Neural progenitor cell (in vitro differentiated cells): ENCODE measurements around the gene CENPX. TPM values are rescaled to one million over a fixed set of nuclear protein-coding genes. Genes with fewer than 3 reads are reported as not detected.

ENCODE experiments used
- DNase-seq: peaks from one replicate; pipeline ENCODE4 v3.0.0-alpha.2; 2016; ENCODE audit warnings: low spot score
- H2AFZ ChIP-seq: fragments of 200-600 bp; sonication (generic); replicated peaks from 2 replicates; pipeline ENCODE4 v1.6.1; 2016; ENCODE audit warnings: antibody characterized with exemption
- H3F3A ChIP-seq: fragments of 200-600 bp; sonication (generic); 2 replicates; pipeline ENCODE4 v1.6.1; 2016; ENCODE audit warnings: antibody characterized with exemption, low read depth
- H3K27ac ChIP-seq: fragments of 200-600 bp; sonication (generic); 2 replicates; pipeline ENCODE4 v1.5.1; 2016; ENCODE audit warnings: mild to moderate bottlenecking
- H3K27me3 ChIP-seq: fragments of 200-600 bp; sonication (generic); 2 replicates; pipeline ENCODE4 v1.6.1; 2016; ENCODE audit warnings: mild to moderate bottlenecking, moderate library complexity
- H3K36me3 ChIP-seq: fragments of 200-600 bp; sonication (generic); 2 replicates; pipeline ENCODE4 v1.5.1; 2016
- H3K4me1 ChIP-seq: fragments of 200-600 bp; sonication (generic); 2 replicates; pipeline ENCODE4 v1.6.1; 2016; ENCODE audit warnings: mixed run types
- H3K4me2 ChIP-seq: fragments of 200-600 bp; sonication (generic); 2 replicates; pipeline ENCODE4 v1.6.1; 2016
- H3K4me3 ChIP-seq: fragments of 200-600 bp; sonication (generic); 2 replicates; pipeline ENCODE4 v1.5.1; 2016
- H3K79me2 ChIP-seq: fragments of 200-600 bp; sonication (generic); 2 replicates; pipeline ENCODE4 v1.6.1; 2016; ENCODE audit warnings: low read depth
- H3K9ac ChIP-seq: fragments of 200-600 bp; sonication (generic); 2 replicates; pipeline ENCODE4 v1.6.1; 2016
- H3K9me3 ChIP-seq: fragments of 200-600 bp; sonication (generic); 2 replicates; pipeline ENCODE4 v1.5.1; 2016; ENCODE audit warnings: low read depth
- H4K20me1 ChIP-seq: fragments of 200-600 bp; sonication (generic); 2 replicates; pipeline ENCODE4 v1.6.1; 2016; ENCODE audit warnings: low read depth
- H3K27ac Mint-ChIP-seq: 3 replicates; pipeline ENCODE4 v1.8.0; 2021; ENCODE audit warnings: mixed read lengths
- H3K27me3 Mint-ChIP-seq: 2 replicates; pipeline ENCODE4 v1.8.0; 2022; ENCODE audit warnings: low read depth, mild to moderate bottlenecking, inconsistent platforms, moderate library complexity, mixed read lengths; ENCODE audit not compliant: insufficient read depth
- H3K36me3 Mint-ChIP-seq: 3 replicates; pipeline ENCODE4 v1.8.0; 2021; ENCODE audit warnings: mixed read lengths
- H3K4me1 Mint-ChIP-seq: 3 replicates; pipeline ENCODE4 v1.8.0; 2021; ENCODE audit warnings: mixed read lengths
- H3K4me3 Mint-ChIP-seq: 3 replicates; pipeline ENCODE4 v1.8.0; 2021; ENCODE audit warnings: mild to moderate bottlenecking, moderate library complexity, mixed read lengths
- H3K9me3 Mint-ChIP-seq: 3 replicates; pipeline ENCODE4 v1.8.0; 2020; ENCODE audit warnings: mixed read lengths
- CTCF ChIP-seq: fragments of 200-600 bp; sonication (generic); IDR thresholded peaks from 2 replicates; pipeline ENCODE4 v1.5.1; 2017; ENCODE audit warnings: antibody characterized with exemption, mild to moderate bottlenecking
- EZH2 ChIP-seq: fragments of 200-600 bp; sonication (generic); IDR thresholded peaks from 2 replicates; pipeline ENCODE4 v1.6.1; 2017; ENCODE audit warnings: antibody characterized with exemption, mild to moderate bottlenecking, moderate library complexity
- EZH2phosphoT487 ChIP-seq: fragments of 200-600 bp; sonication (generic); IDR thresholded peaks from 2 replicates; pipeline ENCODE4 v1.6.1; 2017; ENCODE audit warnings: antibody characterized with exemption
- total RNA-seq: library from RNA; depleted of rRNA; stranded (reverse); fragments of >200 nt; gene quantifications from 2 replicates; pipeline ENCODE4 v1.2.3, GENCODE V29; 2015; ENCODE audit warnings: low replicate concordance

The CENPX gene
- total RNA-seq, 1 donor from 2014 or later = 53.0 TPM

DNA sequence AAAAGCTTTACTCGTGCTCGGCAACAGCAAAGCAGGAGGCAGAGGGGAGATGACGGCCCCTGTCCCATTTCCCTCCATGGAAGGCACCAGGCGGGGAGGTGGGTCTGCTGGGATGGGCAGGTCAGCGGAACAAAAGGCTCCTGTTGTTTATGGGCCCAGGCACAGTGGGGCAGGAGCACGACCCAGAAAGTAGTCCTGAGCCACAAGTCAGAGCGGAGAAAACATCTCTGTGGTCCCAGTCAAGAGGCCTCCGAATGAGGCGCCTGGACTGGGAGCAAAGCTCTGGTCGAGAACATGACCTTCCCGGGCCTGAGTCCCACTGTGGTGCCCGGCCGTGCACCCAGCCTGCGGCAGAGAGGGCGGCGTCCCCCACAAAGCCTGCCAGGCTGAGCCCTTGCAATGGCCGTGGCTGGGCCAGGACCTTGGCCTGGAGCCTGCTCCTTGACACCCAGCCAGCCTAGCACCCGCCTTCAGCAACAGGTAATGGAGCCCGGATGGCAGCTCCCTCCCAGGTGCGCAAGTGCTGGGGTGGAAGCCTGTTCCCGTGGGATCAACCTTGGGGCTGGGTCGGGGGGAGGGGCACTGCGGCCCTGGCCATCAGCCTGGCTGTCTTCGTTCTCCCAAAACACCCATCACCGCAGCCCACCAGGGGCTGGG is 25.4 kb upstream of the CENPX start:
- no peak overlapping the region for H3K27ac Mint-ChIP-seq
- Histone ChIP-seq H3K79me2 (peaks cover 11% of the 10 kb centered on the region), H3K4me2 (no peak overlapping the region), H2AFZ (no peak overlapping the region), H3K27ac (no peak overlapping the region), H4K20me1 (peaks cover 10% of the 10 kb centered on the region), H3K36me3 (no peaks in the 10 kb centered on the region), H3K4me1 (peaks cover 7% of the 10 kb centered on the region), H3K27me3 (no peaks in the 10 kb centered on the region), H3F3A (peaks cover 6% of the 10 kb centered on the region), H3K9me3 (no peaks in the 10 kb centered on the region), H3K4me3 (no peak overlapping the region), H3K9ac (no peak overlapping the region)
- peaks cover 4% of the 10 kb centered on the region for H3K27me3 Mint-ChIP-seq
- TF ChIP-seq CTCF (no peak), EZH2phosphoT487 (no peak), EZH2 (no peak)
- peaks cover 6% of the 10 kb centered on the region for H3K36me3 Mint-ChIP-seq
- H3K4me1 Mint-ChIP-seq = peaks cover 6% of the 10 kb centered on the region
- H3K9me3 Mint-ChIP-seq = no peaks in the 10 kb centered on the region
- H3K4me3 Mint-ChIP-seq = peak overlapping the region; percentile 50
- no peak for DNase-seq

GRCh38 chr17:82047379-82047778 is 24.7 kb upstream of the CENPX start:
- no peak for DNase-seq
- H3K4me1 ChIP-seq = peaks cover under 1% of the 10 kb centered on the region
- no peak overlapping the region for H3K27ac ChIP-seq
- H3K9me3 ChIP-seq = no peaks in the 10 kb centered on the region
- no peaks in the 10 kb centered on the region for H3K9me3 Mint-ChIP-seq
- H3K4me2 ChIP-seq = no peak overlapping the region
- H3K79me2 ChIP-seq = peaks cover 4% of the 10 kb centered on the region
- no peak overlapping the region for H3K4me3 ChIP-seq
- H3K4me3 Mint-ChIP-seq = peak overlapping the region; percentile 50
- H3K27me3 ChIP-seq = no peaks in the 10 kb centered on the region
- no peak overlapping the region for H3K9ac ChIP-seq
- peaks cover 6% of the 10 kb centered on the region for H3F3A ChIP-seq
- H3K27me3 Mint-ChIP-seq = peaks cover 2% of the 10 kb centered on the region
- no peaks in the 10 kb centered on the region for H3K36me3 ChIP-seq
- no peak for TF ChIP-seq EZH2phosphoT487
- no peak for TF ChIP-seq CTCF
- no peak for TF ChIP-seq EZH2
- peaks cover 4% of the 10 kb centered on the region for H4K20me1 ChIP-seq
- peaks cover 6% of the 10 kb centered on the region for H3K36me3 Mint-ChIP-seq
- H3K27ac Mint-ChIP-seq = peak overlapping the region; percentile 22
- H3K4me1 Mint-ChIP-seq = peaks cover 9% of the 10 kb centered on the region
- H2AFZ ChIP-seq = no peak overlapping the region

GRCh38 chr17:82046903-82047302 is 24.2 kb upstream of the CENPX start:
- Histone ChIP-seq H3K9ac (no peak overlapping the region), H3K36me3 (no peaks in the 10 kb centered on the region), H2AFZ (no peak overlapping the region), H3K79me2 (no peaks in the 10 kb centered on the region), H3F3A (peaks cover 3% of the 10 kb centered on the region), H3K4me2 (no peak overlapping the region), H3K4me1 (no peaks in the 10 kb centered on the region), H3K27me3 (no peaks in the 10 kb centered on the region), H4K20me1 (no peaks in the 10 kb centered on the region), H3K27ac (no peak overlapping the region), H3K9me3 (no peaks in the 10 kb centered on the region), H3K4me3 (no peak overlapping the region)
- Mint-ChIP-seq H3K9me3 (no peaks in the 10 kb centered on the region), H3K27ac (no peak overlapping the region), H3K36me3 (peaks cover 6% of the 10 kb centered on the region), H3K4me3 (no peak overlapping the region), H3K4me1 (peaks cover 10% of the 10 kb centered on the region), H3K27me3 (peaks cover 2% of the 10 kb centered on the region)
- TF ChIP-seq CTCF (no peak), EZH2phosphoT487 (no peak), EZH2 (no peak)
- DNase-seq = no peak
